ENCODE measurements around the gene ADCY7. TPM values are rescaled to one million over a fixed set of nuclear protein-coding genes. Genes with fewer than 3 reads are reported as not detected.

ADCY7 gene
- total RNA-seq, 1 experiment from 2014 or later = 28.8 TPM

GRCh38 chr16:50298591-50299507 is 32.5 kb downstream of the ADCY7 start:
- DNase-seq (ENCODE audit: low spot score) = no peak

GRCh38 chr16:50299508-50300105 is 33.3 kb downstream of the ADCY7 start:
- no peak for DNase-seq (ENCODE audit: low spot score)

- no peak for DNase-seq (ENCODE audit: low spot score)
Observed at GRCh38 chr16:50300942-50301625, 34.7 kb downstream of the ADCY7 start.

- peak; percentile 33 for DNase-seq (ENCODE audit: low spot score)
Observed at GRCh38 chr16:50301626-50302471, 35.5 kb downstream of the ADCY7 start.

GRCh38 chr16:50302472-50303005 is 36.2 kb downstream of the ADCY7 start:
- DNase-seq (ENCODE audit: low spot score) = no peak

- DNase-seq (ENCODE audit: low spot score) = peak; percentile 21
Observed at GRCh38 chr16:50303041-50303604, 36.8 kb downstream of the ADCY7 start.

GRCh38 chr16:50303605-50304466 is 37.5 kb downstream of the ADCY7 start:
- DNase-seq (ENCODE audit: low spot score) = peak; percentile 81

GRCh38 chr16:50304467-50305440 is 38.4 kb downstream of the ADCY7 start:
- no peak for DNase-seq (ENCODE audit: low spot score)

- no peak for DNase-seq (ENCODE audit: low spot score)
Observed at GRCh38 chr16:50305441-50306061, 39.2 kb downstream of the ADCY7 start.

GRCh38 chr16:50306287-50306686 is 39.9 kb downstream of the ADCY7 start:
- no peak for DNase-seq (ENCODE audit: low spot score)

- DNase-seq (ENCODE audit: low spot score) = no peak
Observed at GRCh38 chr16:50308237-50308965, 42.0 kb downstream of the ADCY7 start.

GRCh38 chr16:50309156-50309526 is 42.8 kb downstream of the ADCY7 start:
- no peak for DNase-seq (ENCODE audit: low spot score)

GRCh38 chr16:50309527-50310307 is 43.4 kb downstream of the ADCY7 start:
- DNase-seq (ENCODE audit: low spot score) = no peak

GRCh38 chr16:50310308-50311133 is 44.2 kb downstream of the ADCY7 start:
- no peak for DNase-seq (ENCODE audit: low spot score)

- no peak for DNase-seq (ENCODE audit: low spot score)
Observed at GRCh38 chr16:50311134-50311528, 44.8 kb downstream of the ADCY7 start.

- DNase-seq (ENCODE audit: low spot score) = no peak
Observed at GRCh38 chr16:50311891-50312501, 45.6 kb downstream of the ADCY7 start.
